ENCODE measurements around the gene ITIH2.
"Not testable (repeated sequence)": the region's sequence is repeated elsewhere in the genome, so short reads cannot be mapped to it uniquely, and the experiment has no call there.

Gene ITIH2

DNA sequence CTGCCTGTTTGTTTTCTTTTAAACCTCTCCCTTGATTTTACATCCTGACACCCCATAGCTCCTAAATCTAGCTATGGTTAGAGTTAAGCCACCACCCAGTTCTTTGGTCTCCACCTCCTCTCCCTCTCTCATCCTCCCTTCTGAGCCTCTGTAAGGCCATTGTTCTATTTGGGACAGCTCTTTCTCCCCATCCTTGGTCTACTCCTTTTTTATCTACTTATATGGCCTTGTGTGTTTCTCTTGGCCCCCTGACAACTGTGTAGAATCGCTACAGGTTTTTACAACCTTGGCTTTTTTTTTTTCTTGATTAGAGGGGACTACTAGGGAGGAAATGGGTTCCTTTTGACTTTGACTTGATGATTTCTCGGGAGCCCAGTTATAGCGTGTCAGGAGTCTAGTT, 33.0 kb upstream of the ITIH2 start:
- Histone ChIP-seq H3K4me1 (ENCODE audit: control insufficient read depth in 1 of 2, insufficient read depth in 2 of 2, low read length in 2 of 2) (peaks cover 0 to 3% of the 10 kb centered on the region in 2 donors), H3K27ac (ENCODE audit: low read depth, low read length) (no peak overlapping the region), H3K36me3 (ENCODE audit: control insufficient read depth in 1 of 2, insufficient read depth in 2 of 2, low read length in 2 of 2) (no peaks in the 10 kb centered on the region), H3K9ac (ENCODE audit: low read depth in 1 of 2, low read length in 2 of 2) (no peak overlapping the region), H3K4me3 (ENCODE audit: low read depth in 1 of 2, low read length in 2 of 2) (no peak overlapping the region), H3K9me3 (ENCODE audit: control insufficient read depth in 1 of 2, low read length in 2 of 2) (no peaks in the 10 kb centered on the region), H3K27me3 (ENCODE audit: control insufficient read depth in 1 of 2, insufficient read depth in 2 of 2, low read length in 2 of 2) (peaks cover 19 to 33% of the 10 kb centered on the region in 2 donors)

DNA sequence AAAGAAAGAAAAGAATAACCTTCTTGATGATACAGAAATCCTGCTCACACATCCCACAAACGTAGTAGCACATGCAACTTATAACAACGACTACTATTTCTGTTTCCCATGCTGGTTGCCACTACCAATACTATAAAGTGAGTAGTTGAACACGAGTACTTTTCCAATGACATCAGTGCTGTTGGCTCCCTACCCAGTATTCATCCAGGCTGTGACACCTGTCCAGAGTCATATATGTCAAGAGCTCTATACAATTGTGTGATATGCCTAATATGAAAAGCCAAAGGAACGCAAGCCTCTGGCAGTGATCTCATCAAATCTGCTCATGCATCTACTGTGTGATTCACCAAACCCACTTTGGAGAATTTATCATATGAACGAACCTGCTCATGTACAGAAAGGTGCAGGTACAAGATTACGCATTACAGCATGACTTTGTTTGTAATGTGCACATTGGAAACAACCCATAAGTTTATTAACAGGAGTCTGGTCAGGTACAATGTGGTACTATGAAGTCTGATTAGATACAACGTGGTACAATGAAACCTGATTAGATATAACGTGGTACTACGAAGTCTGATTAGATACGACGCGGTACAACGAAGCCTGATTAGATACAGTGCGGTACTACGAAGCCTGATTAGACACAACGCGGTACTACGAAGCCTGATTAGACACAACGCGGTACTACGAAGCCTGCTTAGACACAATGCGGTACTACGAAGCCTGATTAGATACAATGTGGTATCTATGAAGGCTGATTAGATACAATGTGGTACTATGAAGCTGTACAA, 30.6 kb upstream of the ITIH2 start:
- no peak overlapping the region for H3K4me3 ChIP-seq (ENCODE audit: low read depth in 1 of 2, low read length in 2 of 2)
- no peaks in the 10 kb centered on the region for H3K9me3 ChIP-seq (ENCODE audit: control insufficient read depth in 1 of 2, low read length in 2 of 2)
- peaks cover 5 to 18% of the 10 kb centered on the region in 2 donors for H3K27me3 ChIP-seq (ENCODE audit: control insufficient read depth in 1 of 2, insufficient read depth in 2 of 2, low read length in 2 of 2)
- no peak overlapping the region for H3K9ac ChIP-seq (ENCODE audit: low read depth in 1 of 2, low read length in 2 of 2)
- H3K4me1 ChIP-seq (ENCODE audit: control insufficient read depth in 1 of 2, insufficient read depth in 2 of 2, low read length in 2 of 2) = no peaks in the 10 kb centered on the region
- H3K27ac ChIP-seq (ENCODE audit: low read depth, low read length) = no peak overlapping the region
- H3K36me3 ChIP-seq (ENCODE audit: control insufficient read depth in 1 of 2, insufficient read depth in 2 of 2, low read length in 2 of 2) = no peaks in the 10 kb centered on the region

DNA sequence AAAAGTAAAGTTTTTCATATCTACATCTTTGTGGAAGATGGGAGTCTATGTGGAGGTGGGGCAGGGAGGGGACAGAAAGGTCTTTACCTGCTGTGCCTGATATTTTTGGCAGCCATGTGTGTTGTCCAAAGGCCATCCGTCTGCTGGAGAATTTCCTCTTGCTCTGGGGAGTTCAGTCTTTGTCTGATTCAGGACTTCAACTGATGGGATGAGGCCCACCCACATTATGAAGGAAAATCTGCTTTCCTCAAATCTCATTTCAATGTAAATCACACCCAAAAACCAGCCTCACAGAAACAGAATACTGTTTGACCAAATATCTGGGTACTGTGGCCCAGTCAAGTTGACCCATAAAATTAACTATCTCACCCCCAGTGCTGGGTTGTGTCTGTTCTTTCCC, 23.9 kb upstream of the ITIH2 start:
- Histone ChIP-seq H3K9me3 (ENCODE audit: control insufficient read depth in 1 of 2, low read length in 2 of 2) (no peaks in the 10 kb centered on the region), H3K4me3 (ENCODE audit: low read depth in 1 of 2, low read length in 2 of 2) (no peak overlapping the region), H3K9ac (ENCODE audit: low read depth in 1 of 2, low read length in 2 of 2) (no peak overlapping the region), H3K27ac (ENCODE audit: low read depth, low read length) (no peak overlapping the region), H3K36me3 (ENCODE audit: control insufficient read depth in 1 of 2, insufficient read depth in 2 of 2, low read length in 2 of 2) (no peaks in the 10 kb centered on the region), H3K27me3 (ENCODE audit: control insufficient read depth in 1 of 2, insufficient read depth in 2 of 2, low read length in 2 of 2) (peaks cover 0 to under 1% of the 10 kb centered on the region in 2 donors), H3K4me1 (ENCODE audit: control insufficient read depth in 1 of 2, insufficient read depth in 2 of 2, low read length in 2 of 2) (no peaks in the 10 kb centered on the region)

DNA sequence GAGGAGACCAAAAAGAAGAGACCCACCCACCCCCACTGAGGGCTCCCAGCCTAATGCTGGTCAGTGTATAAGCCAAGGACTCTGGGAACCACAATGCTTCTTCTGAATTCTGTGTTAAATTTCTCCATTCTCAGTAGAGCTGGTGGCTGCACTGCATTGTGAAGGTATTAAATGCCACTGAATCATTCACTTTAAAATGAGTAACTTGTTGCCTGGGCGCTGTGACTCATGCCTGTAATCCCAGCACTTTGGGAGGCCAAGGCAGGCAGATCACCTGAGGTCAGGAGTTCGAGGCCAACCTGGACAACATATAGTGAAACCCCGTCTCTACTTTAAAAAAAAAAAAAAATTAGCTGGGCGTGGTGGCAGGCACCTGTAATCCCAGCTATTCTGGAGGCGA, 23.0 kb upstream of the ITIH2 start:
- not testable (repeated sequence) for H3K27ac ChIP-seq (ENCODE audit: low read depth, low read length); H3K4me3 ChIP-seq (ENCODE audit: low read depth in 1 of 2, low read length in 2 of 2); H3K9me3 ChIP-seq (ENCODE audit: control insufficient read depth in 1 of 2, low read length in 2 of 2); H3K36me3 ChIP-seq (ENCODE audit: control insufficient read depth in 1 of 2, insufficient read depth in 2 of 2, low read length in 2 of 2); H3K4me1 ChIP-seq (ENCODE audit: control insufficient read depth in 1 of 2, insufficient read depth in 2 of 2, low read length in 2 of 2); H3K9ac ChIP-seq (ENCODE audit: low read depth in 1 of 2, low read length in 2 of 2); H3K27me3 ChIP-seq (ENCODE audit: control insufficient read depth in 1 of 2, insufficient read depth in 2 of 2, low read length in 2 of 2)

DNA sequence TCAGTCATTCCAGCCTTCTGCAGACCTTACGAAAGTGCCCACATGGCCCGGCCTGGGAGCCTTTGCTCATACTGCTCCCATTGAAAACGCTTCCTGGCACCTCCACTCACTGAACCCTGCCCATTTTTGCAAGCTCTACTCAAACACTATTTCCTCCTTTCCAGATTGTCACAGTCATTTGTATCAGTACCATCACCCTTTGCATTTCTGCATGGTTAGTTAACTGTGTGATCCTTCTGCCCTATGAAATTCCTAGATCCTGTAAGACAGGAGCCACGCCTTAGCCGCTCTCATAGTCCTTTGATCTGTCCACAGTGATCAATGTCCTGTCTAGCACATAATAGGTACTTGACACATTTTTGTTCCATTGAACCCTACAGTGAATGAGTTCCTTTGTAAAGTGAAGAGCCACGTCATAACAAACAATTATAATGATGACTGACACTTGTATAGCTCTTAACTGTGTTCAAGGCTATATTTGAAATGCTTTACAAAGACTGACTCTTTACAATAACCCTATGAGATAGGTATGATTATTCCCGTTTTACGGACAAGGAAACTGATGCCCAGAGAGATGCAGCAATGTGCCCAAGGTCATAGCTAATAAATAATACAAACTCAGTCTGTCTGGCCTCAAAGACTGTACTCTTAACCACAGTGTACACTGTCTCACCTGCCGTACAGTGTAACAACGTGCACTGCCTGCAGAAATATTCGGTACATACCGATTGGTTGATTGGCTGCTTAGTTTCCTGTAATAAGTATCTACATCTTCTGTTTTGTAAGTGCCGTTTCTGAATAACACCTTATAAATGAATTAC, 16.6 kb upstream of the ITIH2 start:
- H3K9ac ChIP-seq (ENCODE audit: low read depth in 1 of 2, low read length in 2 of 2) = no peak overlapping the region
- H3K4me1 ChIP-seq (ENCODE audit: control insufficient read depth in 1 of 2, insufficient read depth in 2 of 2, low read length in 2 of 2) = peaks cover 0 to 5% of the 10 kb centered on the region in 2 donors
- H3K36me3 ChIP-seq (ENCODE audit: control insufficient read depth in 1 of 2, insufficient read depth in 2 of 2, low read length in 2 of 2) = no peaks in the 10 kb centered on the region
- H3K4me3 ChIP-seq (ENCODE audit: low read depth in 1 of 2, low read length in 2 of 2) = no peak overlapping the region
- no peak overlapping the region for H3K27ac ChIP-seq (ENCODE audit: low read depth, low read length)
- peaks cover 0 to 3% of the 10 kb centered on the region in 2 donors for H3K9me3 ChIP-seq (ENCODE audit: control insufficient read depth in 1 of 2, low read length in 2 of 2)
- H3K27me3 ChIP-seq (ENCODE audit: control insufficient read depth in 1 of 2, insufficient read depth in 2 of 2, low read length in 2 of 2) = no peaks in the 10 kb centered on the region

DNA sequence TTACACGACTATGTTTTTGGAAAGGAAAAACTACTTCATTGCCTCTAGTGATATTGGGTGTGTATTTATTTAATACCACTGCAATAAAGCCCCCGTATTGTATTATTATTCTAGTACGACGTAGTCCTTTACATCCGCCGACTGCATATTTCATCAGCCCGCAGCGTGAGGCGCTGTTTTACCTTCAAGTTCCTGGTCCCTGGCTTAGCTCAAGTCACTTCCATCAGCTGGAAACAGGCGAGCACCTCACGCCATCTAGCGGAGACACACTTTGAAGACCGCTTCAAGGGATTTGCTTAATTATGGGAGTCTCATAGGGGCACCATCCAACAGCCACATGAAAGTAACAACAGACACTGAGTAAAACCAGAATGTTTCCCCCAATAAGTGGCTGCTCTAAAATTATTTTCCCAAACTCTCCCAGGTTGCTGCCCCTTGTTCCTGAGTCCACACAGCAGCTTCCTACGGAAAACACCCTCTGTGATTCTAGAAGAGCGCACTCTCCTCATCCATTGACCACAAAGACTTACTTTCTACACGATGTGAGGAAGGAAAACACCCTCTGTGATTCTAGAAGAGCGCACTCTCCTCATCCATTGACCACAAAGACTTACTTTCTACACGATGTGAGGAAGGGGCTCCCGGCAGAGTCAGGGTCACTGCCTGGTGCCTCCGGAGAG, 15.7 kb upstream of the ITIH2 start:
- Histone ChIP-seq H3K9me3 (ENCODE audit: control insufficient read depth in 1 of 2, low read length in 2 of 2) (peaks cover 0 to 3% of the 10 kb centered on the region in 2 donors), H3K36me3 (ENCODE audit: control insufficient read depth in 1 of 2, insufficient read depth in 2 of 2, low read length in 2 of 2) (no peaks in the 10 kb centered on the region), H3K9ac (ENCODE audit: low read depth in 1 of 2, low read length in 2 of 2) (no peak overlapping the region), H3K4me1 (ENCODE audit: control insufficient read depth in 1 of 2, insufficient read depth in 2 of 2, low read length in 2 of 2) (peaks cover 0 to 5% of the 10 kb centered on the region in 2 donors), H3K27me3 (ENCODE audit: control insufficient read depth in 1 of 2, insufficient read depth in 2 of 2, low read length in 2 of 2) (no peaks in the 10 kb centered on the region), H3K4me3 (ENCODE audit: low read depth in 1 of 2, low read length in 2 of 2) (no peak overlapping the region), H3K27ac (ENCODE audit: low read depth, low read length) (no peak overlapping the region)

DNA sequence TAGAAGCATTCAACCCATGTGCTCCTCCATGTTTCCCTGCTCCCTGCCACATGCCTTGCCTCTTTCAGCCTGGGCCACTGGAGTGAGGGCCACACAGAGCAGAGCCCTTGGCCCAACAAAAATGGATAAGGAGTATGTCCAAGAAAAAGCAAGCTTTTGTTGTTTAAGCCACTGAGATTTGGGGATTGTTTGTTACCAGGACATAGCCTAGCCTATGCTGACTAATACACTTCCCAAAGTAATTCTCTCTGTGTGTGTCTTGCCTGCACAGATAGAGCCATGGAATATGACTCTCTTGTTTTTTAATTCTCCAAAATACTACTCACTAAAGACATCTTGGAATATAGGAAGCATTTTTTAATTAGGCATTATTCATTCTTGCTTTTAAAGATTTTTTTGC, 13.5 kb upstream of the ITIH2 start:
- Histone ChIP-seq H3K4me1 (ENCODE audit: control insufficient read depth in 1 of 2, insufficient read depth in 2 of 2, low read length in 2 of 2) (peaks cover 0 to 5% of the 10 kb centered on the region in 2 donors), H3K9ac (ENCODE audit: low read depth in 1 of 2, low read length in 2 of 2) (no peak overlapping the region)

DNA sequence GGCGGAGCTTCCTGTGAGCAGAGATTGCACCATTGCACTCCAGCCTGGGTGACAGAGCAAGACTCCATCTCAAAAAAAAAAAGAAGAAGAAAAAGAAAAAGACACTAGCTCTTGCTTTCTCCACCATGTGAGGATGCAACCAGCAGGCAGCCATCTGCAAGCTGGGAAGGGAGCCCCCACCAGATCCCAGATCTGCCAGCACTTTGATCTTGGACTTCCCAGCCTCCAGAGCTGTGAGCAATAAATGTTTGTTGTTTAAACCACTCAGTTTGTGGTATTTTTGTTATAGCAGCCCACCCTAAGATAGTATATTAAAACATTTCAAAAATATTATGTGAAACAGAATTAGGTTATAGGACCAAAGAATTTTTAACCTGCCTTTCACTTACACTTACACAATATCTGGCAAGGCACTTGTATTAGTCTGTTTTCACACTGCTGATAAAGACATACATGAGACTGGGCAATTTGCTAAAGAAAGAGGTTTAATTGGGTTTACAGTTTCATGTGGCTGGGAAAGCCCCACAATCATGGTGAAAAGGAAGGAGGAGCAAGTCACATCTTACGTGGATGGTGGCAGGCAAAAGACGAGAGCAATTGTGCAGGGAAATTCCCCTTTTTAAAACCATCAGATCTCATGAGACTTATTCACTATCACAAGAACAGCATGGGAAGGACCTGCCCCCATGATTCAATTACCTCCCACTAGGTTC, 12.1 kb upstream of the ITIH2 start:
- not testable (repeated sequence) for H3K27ac ChIP-seq (ENCODE audit: low read depth, low read length); H3K27me3 ChIP-seq (ENCODE audit: control insufficient read depth in 1 of 2, insufficient read depth in 2 of 2, low read length in 2 of 2); H3K36me3 ChIP-seq (ENCODE audit: control insufficient read depth in 1 of 2, insufficient read depth in 2 of 2, low read length in 2 of 2); H3K4me3 ChIP-seq (ENCODE audit: low read depth in 1 of 2, low read length in 2 of 2); H3K9me3 ChIP-seq (ENCODE audit: control insufficient read depth in 1 of 2, low read length in 2 of 2); H3K4me1 ChIP-seq (ENCODE audit: control insufficient read depth in 1 of 2, insufficient read depth in 2 of 2, low read length in 2 of 2); H3K9ac ChIP-seq (ENCODE audit: low read depth in 1 of 2, low read length in 2 of 2)

More for the DNA sequence above, 13.5 kb upstream of the ITIH2 start:
- Histone ChIP-seq H3K36me3 (ENCODE audit: control insufficient read depth in 1 of 2, insufficient read depth in 2 of 2, low read length in 2 of 2) (no peaks in the 10 kb centered on the region), H3K9me3 (ENCODE audit: control insufficient read depth in 1 of 2, low read length in 2 of 2) (peaks cover 0 to 3% of the 10 kb centered on the region in 2 donors), H3K4me3 (ENCODE audit: low read depth in 1 of 2, low read length in 2 of 2) (no peak overlapping the region), H3K27ac (ENCODE audit: low read depth, low read length) (no peak overlapping the region), H3K27me3 (ENCODE audit: control insufficient read depth in 1 of 2, insufficient read depth in 2 of 2, low read length in 2 of 2) (no peaks in the 10 kb centered on the region)

DNA sequence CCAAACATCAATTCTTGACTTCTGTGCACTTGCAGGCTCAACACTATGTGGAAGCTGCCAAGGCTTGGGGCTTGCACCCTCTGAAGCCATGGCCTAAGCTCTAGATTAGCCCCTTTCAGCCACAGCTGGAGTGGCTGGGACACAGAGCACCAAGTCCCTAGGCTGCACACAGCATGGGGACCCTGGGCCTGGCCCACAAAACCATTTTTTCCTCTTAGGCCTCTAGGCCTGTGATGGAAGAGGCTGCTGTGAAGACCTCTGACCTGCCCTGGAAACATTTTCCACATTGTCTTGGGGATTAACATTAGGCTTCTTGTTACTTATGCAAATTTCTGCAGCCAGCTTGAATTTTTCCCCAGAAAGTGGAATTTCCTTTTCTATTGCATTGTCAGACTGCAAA, 10.7 kb upstream of the ITIH2 start:
- not testable (repeated sequence) for H3K9me3 ChIP-seq (ENCODE audit: control insufficient read depth in 1 of 2, low read length in 2 of 2); H3K4me3 ChIP-seq (ENCODE audit: low read depth in 1 of 2, low read length in 2 of 2); H3K27me3 ChIP-seq (ENCODE audit: control insufficient read depth in 1 of 2, insufficient read depth in 2 of 2, low read length in 2 of 2); H3K27ac ChIP-seq (ENCODE audit: low read depth, low read length); H3K36me3 ChIP-seq (ENCODE audit: control insufficient read depth in 1 of 2, insufficient read depth in 2 of 2, low read length in 2 of 2); H3K4me1 ChIP-seq (ENCODE audit: control insufficient read depth in 1 of 2, insufficient read depth in 2 of 2, low read length in 2 of 2); H3K9ac ChIP-seq (ENCODE audit: low read depth in 1 of 2, low read length in 2 of 2)

Data from duodenal mucosa (tissue), 2 donors.